Measurements from ENCODE around the gene ARHGAP44.
A peak's percentile ranks its signal among the peaks of the same experiment; 100 is the strongest.

The ARHGAP44 gene

DNA sequence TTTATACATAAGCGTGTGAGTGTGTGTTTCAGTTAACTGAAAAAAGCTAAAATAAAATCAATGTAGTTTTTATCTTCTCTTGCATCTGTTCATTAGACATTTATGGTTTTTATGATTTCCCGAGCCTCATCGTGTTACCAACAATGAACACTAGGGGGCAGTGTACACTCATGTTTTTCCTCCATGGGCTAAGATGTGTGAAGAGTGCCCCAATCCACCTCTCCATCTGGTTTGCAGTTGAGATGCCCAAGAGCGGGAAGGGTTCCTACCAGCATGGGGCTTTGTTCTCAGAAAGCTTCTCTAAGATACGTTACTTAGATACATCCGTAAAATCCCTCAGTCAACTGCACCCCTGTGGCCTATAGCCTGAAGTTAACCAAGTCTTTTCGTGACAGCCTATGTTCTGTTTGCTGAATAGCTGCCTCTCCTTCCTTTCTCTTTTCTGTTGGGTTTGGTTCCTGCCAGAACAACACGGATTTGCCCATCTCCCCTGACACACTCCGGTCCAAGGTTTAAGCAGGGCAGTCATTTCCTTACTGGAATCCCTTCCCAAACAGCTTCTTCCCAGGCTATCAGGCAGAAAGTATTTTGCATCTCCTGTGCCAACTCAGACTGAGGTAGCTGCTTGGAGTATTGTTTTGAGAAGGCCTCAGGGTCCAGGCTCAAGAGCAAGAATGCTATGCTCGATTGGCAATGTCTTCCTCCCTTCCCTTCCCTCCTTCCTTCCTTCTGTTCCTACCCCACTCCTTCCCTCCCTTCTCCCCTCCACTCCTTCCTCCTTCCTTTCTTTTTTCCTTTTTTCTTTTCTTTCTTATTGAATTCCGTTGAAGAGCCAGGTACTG lies 241.4 kb downstream of the ARHGAP44 start:
- DNase-seq = peak; percentile 44

DNA sequence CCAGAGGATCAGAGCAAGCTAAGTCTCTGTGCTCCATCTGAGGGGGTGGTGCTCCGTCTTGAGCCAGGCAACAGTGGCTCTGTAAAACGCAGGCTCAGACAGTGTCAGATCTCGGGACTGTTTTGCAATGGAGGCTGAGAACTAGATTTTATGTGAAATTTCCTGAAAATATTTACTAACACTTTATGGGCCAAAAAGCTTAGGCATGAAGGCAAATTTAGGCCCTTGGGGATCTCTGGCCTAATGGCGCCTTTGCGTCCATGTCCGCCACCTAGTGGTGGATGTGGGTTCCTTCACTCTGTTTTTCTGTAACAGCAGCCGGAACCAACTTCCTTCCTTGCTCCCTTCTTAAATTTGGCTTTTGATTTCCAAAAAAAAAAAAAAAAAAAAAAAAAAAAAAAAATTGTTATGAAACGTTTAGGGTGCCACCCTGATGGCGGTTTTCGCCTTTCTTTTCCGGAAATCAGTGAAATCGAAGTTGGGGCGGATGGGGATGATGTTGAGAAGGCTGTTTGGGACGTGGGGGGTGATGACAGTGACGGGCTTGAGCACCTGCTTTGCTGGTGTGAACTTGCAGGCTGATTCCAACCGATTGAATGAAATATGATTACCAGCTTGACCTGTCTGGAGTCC lies 242.5 kb downstream of the ARHGAP44 start:
- DNase-seq = peak; percentile 42

DNA sequence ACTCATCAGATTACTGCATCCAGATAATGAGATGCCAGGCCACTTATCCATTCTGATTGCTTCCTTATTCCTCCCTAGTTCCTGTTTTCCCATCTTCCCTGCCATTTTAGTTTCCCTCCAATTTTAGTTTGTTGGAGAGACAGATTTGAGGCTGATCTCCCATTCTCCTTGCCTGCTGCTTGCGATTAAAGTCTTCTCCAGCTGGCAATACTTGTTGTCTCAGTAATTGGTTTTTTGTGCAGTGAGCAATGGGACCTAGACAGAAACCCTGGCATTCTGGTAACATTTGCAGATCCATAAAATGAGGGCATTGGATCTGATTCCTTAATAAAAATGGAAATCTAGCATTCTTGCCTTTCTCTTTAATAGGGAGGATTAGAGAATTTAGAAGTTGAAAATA lies 246.1 kb downstream of the ARHGAP44 start:
- DNase-seq = no peak

DNA sequence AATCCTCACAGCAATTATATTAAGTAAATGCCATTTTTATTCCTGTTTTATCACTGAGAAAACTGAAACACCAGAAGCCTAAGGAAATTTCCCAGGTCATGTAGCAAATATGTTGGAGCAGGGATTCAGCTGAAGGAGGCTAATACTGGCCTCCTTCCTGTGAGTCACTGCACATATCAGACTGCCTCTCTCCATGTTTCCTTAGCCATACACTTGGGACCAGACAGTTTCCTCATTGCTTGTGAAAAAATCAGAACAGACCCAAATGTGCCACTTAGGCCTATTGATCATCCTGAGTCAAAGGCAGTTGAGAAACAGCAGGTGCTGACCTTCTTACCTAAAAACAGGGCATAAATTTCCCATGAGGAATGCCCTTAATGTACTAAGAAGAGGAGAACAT lies 247.5 kb downstream of the ARHGAP44 start:
- DNase-seq = no peak

DNA sequence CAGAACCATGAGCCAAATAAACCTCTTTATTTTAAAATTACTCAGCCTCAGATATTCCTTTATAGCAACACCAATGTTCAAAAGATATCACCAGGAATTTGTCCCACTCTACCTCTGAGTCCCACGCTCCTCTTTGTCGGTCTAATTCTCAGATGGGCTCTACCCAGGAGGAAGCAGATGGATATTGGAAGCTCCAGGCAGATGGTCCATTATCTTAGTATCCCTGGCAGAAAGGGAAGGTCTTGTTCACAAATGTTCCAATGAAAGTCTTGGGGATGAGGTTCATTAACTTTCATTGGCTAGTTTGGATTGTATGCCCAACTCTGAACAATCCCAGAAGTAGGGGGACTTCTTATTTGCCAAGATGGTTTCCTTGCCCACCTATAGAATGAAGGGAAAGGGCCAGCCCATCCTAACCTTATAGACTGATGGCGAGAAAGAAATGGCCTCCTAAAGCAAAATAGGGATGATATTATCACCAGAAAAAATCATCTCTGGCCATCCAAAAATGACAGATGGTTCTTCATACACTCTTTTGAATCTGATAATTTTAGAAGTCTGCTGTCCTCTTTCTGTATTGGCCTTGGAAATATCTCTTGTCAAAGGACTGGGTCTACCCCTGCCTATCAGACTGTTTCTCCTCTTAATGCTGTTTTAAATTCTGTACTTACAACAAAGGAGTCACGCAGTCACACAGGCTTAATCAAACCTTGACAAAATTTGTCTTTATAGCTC lies 249.8 kb downstream of the ARHGAP44 start:
- no peak for DNase-seq

Data from central memory CD4-positive, alpha-beta T cell (primary cell).